HepG2 (cell line): ENCODE data around the gene CCDC33. TPM values are rescaled to one million over a fixed set of nuclear protein-coding genes. Genes with fewer than 3 reads are reported as not detected.
A peak's percentile ranks its signal among the peaks of the same experiment; 100 is the strongest.

Source experiments
- ATAC-seq: fragments of 200-7000 bp; cut with Tn5 transposase; 3 replicates; pipeline ENCODE4 v1.9.1; 2020; ENCODE audit warnings: mild to moderate bottlenecking, moderate library complexity
- BruUV-seq: library from RNA; stranded (reverse); fragments of 400-500 nt; replicated peaks from 2 replicates; lab custom pipeline; 2021; lab: Mats Ljungman, UMichigan
- CTCF ChIA-PET: fragments of 300-600 bp; formaldehyde crosslinking; extraction: SDS; loops from one replicate; lab custom pipeline; 2021; ENCODE audit warnings: low total read pairs, inconsistent platforms, low intra/inter-chr PET ratio; lab: Yijun Ruan, JAX
- POLR2A ChIA-PET: fragments of 350-600 bp; sonication (Branson Sonifier 250); formaldehyde crosslinking; loops from one replicate; lab custom pipeline; 2020; ENCODE audit warnings: antibody characterized with exemption, inconsistent platforms; lab: Yijun Ruan, JAX
- DNase-seq: peaks from one replicate; pipeline ENCODE4 v3.0.0-alpha.2; 2015; ENCODE audit warnings: low spot score
- FAIRE-seq: peaks from 3 replicates; lab custom pipeline; 2011; peaks lifted over from hg19 to GRCh38; lab: Jason Lieb, UNC
- H2AFZ ChIP-seq: one replicate; pipeline ENCODE4 v1.6.1; 2011; ENCODE audit warnings: low read length, inconsistent platforms
- H3K27ac ChIP-seq: fragments of 300-600 bp; 3 replicates; pipeline ENCODE4 v1.8.0; 2011; ENCODE audit warnings: mixed run types, mild to moderate bottlenecking, mixed read lengths, low read length, inconsistent platforms; ENCODE audit not compliant: insufficient read depth; ENCODE audit errors: extremely low read length
- H3K27me3 ChIP-seq, 2 experiments: fragments of 200-600 bp in 1 of 2; 2 replicates in 1 of 2; 3 replicates in 1 of 2; pipeline versions ENCODE4 v1.6.0 to v1.8.0; 2011; ENCODE audit warnings: low read length in 2 of 2, mild to moderate bottlenecking in 2 of 2, moderate library complexity in 2 of 2, inconsistent platforms in 1 of 2; ENCODE audit not compliant: insufficient read depth in 2 of 2, control insufficient read depth in 1 of 2
- H3K36me3 ChIP-seq, 2 experiments: fragments of 200-600 bp in 1 of 2; replicated peaks in 1 of 2; 2 replicates in 1 of 2; 3 replicates in 1 of 2; pipeline versions ENCODE4 v1.5.1 to v1.8.0; 2011; ENCODE audit warnings: low read length in 2 of 2, inconsistent platforms in 1 of 2; ENCODE audit not compliant: insufficient read depth in 2 of 2, control insufficient read depth in 1 of 2
- H3K4me1 ChIP-seq: 2 replicates; pipeline ENCODE4 v1.5.1; 2012; ENCODE audit warnings: low read length, inconsistent platforms; ENCODE audit not compliant: insufficient read depth
- H3K4me2 ChIP-seq: 2 replicates; pipeline ENCODE4 v1.6.0; 2011; ENCODE audit warnings: low read depth, low read length, inconsistent platforms
- H3K4me3 ChIP-seq, 3 experiments: fragments of 200-600 bp in 1 of 3; sonication (generic), shearing (Covaris generic) in 1 of 3; replicated peaks in 1 of 3; 2 replicates each; pipeline ENCODE4 v1.5.1; 2011 to 2016; ENCODE audit warnings: low read length in 3 of 3, inconsistent platforms in 2 of 3, low read depth in 2 of 3, mild to moderate bottlenecking in 2 of 3, control low read depth in 1 of 3, mixed read lengths in 1 of 3; ENCODE audit not compliant: insufficient read depth in 1 of 3
- H3K79me2 ChIP-seq: one replicate; pipeline ENCODE4 v1.6.1; 2011; ENCODE audit warnings: low read length, inconsistent platforms; ENCODE audit not compliant: insufficient read depth
- H3K9ac ChIP-seq: 2 replicates; pipeline ENCODE4 v1.6.0; 2011; ENCODE audit warnings: mild to moderate bottlenecking, low read depth, low read length, inconsistent platforms; ENCODE audit not compliant: insufficient read depth
- H3K9me3 ChIP-seq: 2 replicates; pipeline ENCODE4 v1.5.1; 2012; ENCODE audit warnings: mild to moderate bottlenecking, low read length
- H4K20me1 ChIP-seq: 2 replicates; pipeline ENCODE4 v1.6.0; 2011; ENCODE audit warnings: inconsistent platforms, mild to moderate bottlenecking, low read length, moderate library complexity; ENCODE audit not compliant: insufficient read depth
- CTCF ChIP-seq: sonication (generic); formaldehyde crosslinking; IDR thresholded peaks from 2 replicates; pipeline ENCODE4 v1.5.0; 2020; ENCODE audit warnings: mild to moderate bottlenecking, missing genetic modification reagents, moderate library complexity
- NPAS2 ChIP-seq: sonication (generic); formaldehyde crosslinking; IDR thresholded peaks from 2 replicates; pipeline ENCODE4 v1.8.0; 2022; ENCODE audit warnings: mild to moderate bottlenecking, missing genetic modification reagents, borderline replicate concordance
- RBAK ChIP-seq: sonication (generic); formaldehyde crosslinking; IDR thresholded peaks from 2 replicates; pipeline ENCODE4 v1.5.1; 2020; ENCODE audit warnings: mild to moderate bottlenecking, missing genetic modification reagents
- SMC3 ChIP-seq: IDR thresholded peaks from 2 replicates; pipeline ENCODE4 v1.6.1; 2011; ENCODE audit warnings: low read length, improper control_type of control experiment
- STAG1 ChIP-seq: sonication (generic); formaldehyde crosslinking; IDR thresholded peaks from 2 replicates; pipeline ENCODE4 v1.4.0; 2020; ENCODE audit warnings: missing genetic modification reagents
- TEAD3 ChIP-seq: optimal IDR thresholded peaks from 2 replicates; pipeline ENCODE3; 2016; ENCODE audit warnings: borderline replicate concordance
- TFAP4 ChIP-seq: sonication (generic); IDR thresholded peaks from 2 replicates; pipeline ENCODE4 v1.6.1; 2016; ENCODE audit warnings: low read depth, borderline replicate concordance
- XRCC5 ChIP-seq: fragments of 200-400 bp; formaldehyde crosslinking; optimal IDR thresholded peaks from 2 replicates; pipeline ENCODE3; 2017; ENCODE audit warnings: mild to moderate bottlenecking, low read length
- WGBS: methylation state at CpG from one replicate; pipeline ENCODE4 v1.1.6; 2017; ENCODE audit warnings: low lambda C conversion rate; 5-methylcytosine and 5-hydroxymethylcytosine counted together
- in situ Hi-C: cut with HindIII; loops from 2 replicates; pipeline ENCODE4 v1.10.0; 2017; ENCODE audit warnings: low pct_unique_long_range_greater_than_20kb; ENCODE audit not compliant: extremely low pct_ligation_motif_present
- intact Hi-C: fragments of 100-400 bp; cut with micrococcal nuclease; formaldehyde crosslinking; loops from one replicate; pipeline ENCODE4 v1.10.0; 2022; ENCODE audit not compliant: unreplicated experiment
- polyA plus RNA-seq, 8 experiments: library from polyadenylated mRNA; depleted of rRNA in 3 of 8; stranded (reverse) in 7 of 8; unstranded in 1 of 8; fragments of >200 nt; fragmentation: Illumina TruSeq in 4 of 8; extraction: Trizol in 4 of 8; gene quantifications; 2 replicates each; pipeline versions ENCODE4 v1.2.1 to v1.2.3, GENCODE V29; 2011 to 2016; ENCODE audit warnings: low read depth in 4 of 8, missing spikeins in 1 of 8, mixed read lengths in 1 of 8; ENCODE audit not compliant: insufficient read depth in 1 of 8
- total RNA-seq, 5 experiments: library from RNA; depleted of rRNA; stranded (reverse); fragments of >200 nt; fragmentation: Illumina TruSeq; extraction: Trizol; gene quantifications; 2 replicates each; pipeline ENCODE4 v1.2.3, GENCODE V29; 2016; ENCODE audit warnings: low read depth in 1 of 5

The CCDC33 gene
- total and polyA plus RNA-seq, 2 of the 13 experiments (the other 11 are each of a cell fraction or from before 2014, with no cell fraction given), result 0.30 TPM; not detected in 1

GRCh38 chr15:74311734-74312444 lies 75.8 kb downstream of the CCDC33 start:
- Histone ChIP-seq H3K36me3 (no peaks in the 10 kb centered on the region), H3K4me1 (peaks cover 9% of the 10 kb centered on the region), H3K4me2 (no peak overlapping the region), H3K79me2 (no peaks in the 10 kb centered on the region), H3K27me3 (peaks cover 15 to 29% of the 10 kb centered on the region in 2 experiments; a peak in 4 of 5 replicates), H3K9ac (no peak overlapping the region), H2AFZ (no peak overlapping the region), H3K4me3 (no peak overlapping the region), H3K9me3 (no peaks in the 10 kb centered on the region), H3K27ac (no peak overlapping the region), H4K20me1 (no peaks in the 10 kb centered on the region)
- DNase-seq (peak; percentile 34), ATAC-seq (peak; percentile 82), FAIRE-seq (peak; percentile 50)
- 7% methylated on average over 5 of the region's 13 CpGs for WGBS
- no TSS peak for BruUV-seq
- in situ Hi-C loops, result no loop called here
- intact Hi-C loops, result no loop called here
- CTCF ChIA-PET, result interaction anchor here (2.4 kb wide), 1 partner anchor 11 kb away, joined by 16 read pairs; no protein-coding TSS in a partner anchor
- TF ChIP-seq TEAD3 (CRISPR knock-in tag) (peak; percentile 13), TFAP4 (no peak; the same call in 1 of the 2 replicates), NPAS2 (CRISPR knock-in tag) (no peak), RBAK (CRISPR knock-in tag) (peak; percentile 60; the same call in 1 of the 2 replicates), CTCF (CRISPR knock-in tag) (peak; percentile 66), SMC3 (peak; percentile 33; the same call in 1 of the 2 replicates), STAG1 (CRISPR knock-in tag) (peak; percentile 21; the same call in 1 of the 2 replicates), XRCC5 (peak; percentile 87)
- POLR2A ChIA-PET, result no interaction called here
